ENCODE data around the gene SPATA21. TPM values are rescaled to one million over a fixed set of nuclear protein-coding genes. Genes with fewer than 3 reads are reported as not detected.

SPATA21 gene
- total and polyA plus RNA-seq, 2 donors (not counting 3 experiments of a cell fraction or from before 2014, with no cell fraction given): not detected

DNA sequence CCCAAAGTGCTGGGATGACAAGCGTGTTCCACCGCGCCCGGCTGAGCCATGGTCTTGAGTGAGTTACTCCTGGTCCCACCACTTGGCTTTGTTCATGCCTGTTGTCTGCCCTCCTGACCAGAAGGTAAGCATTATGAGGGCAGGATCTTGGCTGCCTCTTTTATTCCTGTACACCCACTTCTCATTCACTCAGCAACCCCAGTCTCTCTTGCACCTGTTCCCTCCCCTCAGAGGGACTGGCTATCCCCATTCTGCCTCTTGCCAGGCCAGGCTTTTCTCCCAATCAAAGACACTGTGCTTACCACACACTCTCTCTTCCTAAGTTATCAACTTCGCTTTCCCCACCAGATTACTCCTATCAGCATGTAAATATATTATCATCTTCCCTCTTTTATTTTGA lies 26.4 kb downstream of the SPATA21 start:
- Histone ChIP-seq H3K9me3 (replicated peaks; ENCODE audit: control insufficient read depth, insufficient read depth, low read length) (no peaks in the 10 kb centered on the region), H3K27me3 (ENCODE audit: control insufficient read depth in 2 of 2, insufficient read depth in 2 of 2, low read length in 2 of 2) (no peaks in the 10 kb centered on the region), H3K9ac (replicated peaks; ENCODE audit: extremely low read depth, insufficient read depth, low read length) (no peak overlapping the region), H3K79me2 (ENCODE audit: control insufficient read depth, insufficient read depth, low read length) (no peaks in the 10 kb centered on the region), H3K4me2 (ENCODE audit: insufficient read depth, low read length) (no peak overlapping the region), H4K20me1 (replicated peaks; ENCODE audit: control insufficient read depth, extremely low read depth, insufficient read depth, low read length) (no peaks in the 10 kb centered on the region), H2AFZ (ENCODE audit: low read depth, low read length) (no peak overlapping the region), H3K27ac (ENCODE audit: insufficient read depth, low read depth, low read length) (no peak overlapping the region), H3K4me1 (ENCODE audit: control insufficient read depth, extremely low read depth, insufficient read depth, low read length) (no peaks in the 10 kb centered on the region), H3K36me3 (ENCODE audit: control insufficient read depth in 2 of 2, extremely low read depth in 1 of 2, insufficient read depth in 2 of 2, low read length in 2 of 2) (no peaks in the 10 kb centered on the region), H3K4me3 (replicated peaks in 1 of 3; ENCODE audit: insufficient read depth in 1 of 3, low read depth in 1 of 3, low read length in 3 of 3) (no peak overlapping the region), H3K9me1 (replicated peaks; ENCODE audit: control insufficient read depth, extremely low read depth, insufficient read depth, low read length) (no peaks in the 10 kb centered on the region)
- TF ChIP-seq POLR2A (IDR thresholded peaks at IDR 0.05; ENCODE audit: low read depth, low read length): no peak
- no peak for TF ChIP-seq POLR2AphosphoS5 (IDR thresholded peaks at IDR 0.05; ENCODE audit: insufficient read depth, low read depth, low read length)
- no peak for TF ChIP-seq FOS (IDR thresholded peaks at IDR 0.05; ENCODE audit: borderline replicate concordance, insufficient read depth, low read length)
- TF ChIP-seq JUN (IDR thresholded peaks at IDR 0.05; ENCODE audit: borderline replicate concordance, insufficient read depth, insufficient read length, low read depth): no peak
- TF ChIP-seq, protein P1, sequence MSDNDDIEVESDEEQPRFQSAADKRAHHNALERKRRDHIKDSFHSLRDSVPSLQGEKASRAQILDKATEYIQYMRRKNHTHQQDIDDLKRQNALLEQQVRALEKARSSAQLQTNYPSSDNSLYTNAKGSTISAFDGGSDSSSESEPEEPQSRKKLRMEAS (IDR thresholded peaks at IDR 0.05; ENCODE audit: insufficient read depth, insufficient read length): no peak
- TF ChIP-seq, protein P2, sequence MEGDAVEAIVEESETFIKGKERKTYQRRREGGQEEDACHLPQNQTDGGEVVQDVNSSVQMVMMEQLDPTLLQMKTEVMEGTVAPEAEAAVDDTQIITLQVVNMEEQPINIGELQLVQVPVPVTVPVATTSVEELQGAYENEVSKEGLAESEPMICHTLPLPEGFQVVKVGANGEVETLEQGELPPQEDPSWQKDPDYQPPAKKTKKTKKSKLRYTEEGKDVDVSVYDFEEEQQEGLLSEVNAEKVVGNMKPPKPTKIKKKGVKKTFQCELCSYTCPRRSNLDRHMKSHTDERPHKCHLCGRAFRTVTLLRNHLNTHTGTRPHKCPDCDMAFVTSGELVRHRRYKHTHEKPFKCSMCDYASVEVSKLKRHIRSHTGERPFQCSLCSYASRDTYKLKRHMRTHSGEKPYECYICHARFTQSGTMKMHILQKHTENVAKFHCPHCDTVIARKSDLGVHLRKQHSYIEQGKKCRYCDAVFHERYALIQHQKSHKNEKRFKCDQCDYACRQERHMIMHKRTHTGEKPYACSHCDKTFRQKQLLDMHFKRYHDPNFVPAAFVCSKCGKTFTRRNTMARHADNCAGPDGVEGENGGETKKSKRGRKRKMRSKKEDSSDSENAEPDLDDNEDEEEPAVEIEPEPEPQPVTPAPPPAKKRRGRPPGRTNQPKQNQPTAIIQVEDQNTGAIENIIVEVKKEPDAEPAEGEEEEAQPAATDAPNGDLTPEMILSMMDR (IDR thresholded peaks at IDR 0.05; ENCODE audit: extremely low read depth in 1 of 2, insufficient read depth in 1 of 2, low read depth in 1 of 2, low read length in 2 of 2): no peak
- no peak for TF ChIP-seq MYC (IDR thresholded peaks at IDR 0.05; ENCODE audit: low read depth, low read length)
- TF ChIP-seq EZH2 (IDR thresholded peaks at IDR 0.05; ENCODE audit: borderline replicate concordance, low read depth, low read length, severe bottlenecking): no peak
- no peak for TF ChIP-seq GATA2 (IDR thresholded peaks at IDR 0.05; ENCODE audit: insufficient read depth, insufficient read length, low read depth, low read length)
- CTCF ChIA-PET: no interaction called here
- no peak for FAIRE-seq
- no peak for DNase-seq (ENCODE audit: low read depth, low spot score)
- intact Hi-C loops (cut with micrococcal nuclease): no loop called here
- POLR2A ChIA-PET: no interaction called here
- dilution Hi-C loops (cut with MboI; ENCODE audit: extremely low pct_ligation_motif_present, low sequenced_read_pairs): no loop called here
- no TSS peak for BruUV-seq (replicated peaks)
